ENCODE results near the gene RAPGEF4.

RAPGEF4 gene

DNA sequence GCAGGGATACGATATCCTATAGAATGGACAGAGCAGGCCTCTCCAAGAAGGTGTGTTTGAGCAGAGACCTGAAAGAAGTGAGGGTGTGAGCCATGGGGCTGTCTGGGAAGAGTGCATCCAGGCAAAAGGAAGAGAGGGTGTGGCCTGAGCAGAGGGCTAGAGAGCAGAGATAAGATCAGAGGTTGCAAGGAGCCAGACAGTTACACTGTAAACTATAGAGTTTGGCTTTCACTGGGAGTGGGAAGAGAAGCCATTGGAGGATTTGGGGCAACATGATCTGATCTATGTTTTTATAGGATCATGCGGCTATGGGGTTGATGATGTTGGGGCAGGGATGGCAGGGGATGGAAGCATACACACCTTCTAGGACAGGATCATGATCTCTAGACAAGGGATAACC is 215.9 kb downstream of the RAPGEF4 start:
- TF ChIP-seq, protein P1, sequence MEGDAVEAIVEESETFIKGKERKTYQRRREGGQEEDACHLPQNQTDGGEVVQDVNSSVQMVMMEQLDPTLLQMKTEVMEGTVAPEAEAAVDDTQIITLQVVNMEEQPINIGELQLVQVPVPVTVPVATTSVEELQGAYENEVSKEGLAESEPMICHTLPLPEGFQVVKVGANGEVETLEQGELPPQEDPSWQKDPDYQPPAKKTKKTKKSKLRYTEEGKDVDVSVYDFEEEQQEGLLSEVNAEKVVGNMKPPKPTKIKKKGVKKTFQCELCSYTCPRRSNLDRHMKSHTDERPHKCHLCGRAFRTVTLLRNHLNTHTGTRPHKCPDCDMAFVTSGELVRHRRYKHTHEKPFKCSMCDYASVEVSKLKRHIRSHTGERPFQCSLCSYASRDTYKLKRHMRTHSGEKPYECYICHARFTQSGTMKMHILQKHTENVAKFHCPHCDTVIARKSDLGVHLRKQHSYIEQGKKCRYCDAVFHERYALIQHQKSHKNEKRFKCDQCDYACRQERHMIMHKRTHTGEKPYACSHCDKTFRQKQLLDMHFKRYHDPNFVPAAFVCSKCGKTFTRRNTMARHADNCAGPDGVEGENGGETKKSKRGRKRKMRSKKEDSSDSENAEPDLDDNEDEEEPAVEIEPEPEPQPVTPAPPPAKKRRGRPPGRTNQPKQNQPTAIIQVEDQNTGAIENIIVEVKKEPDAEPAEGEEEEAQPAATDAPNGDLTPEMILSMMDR (conservative IDR thresholded peaks at IDR 0.05; ENCODE audit: low read length), result no peak
- no peak for DNase-seq (ENCODE audit: low read depth)
- no peak overlapping the region for H3K4me3 ChIP-seq (ENCODE audit: low read length)

DNA sequence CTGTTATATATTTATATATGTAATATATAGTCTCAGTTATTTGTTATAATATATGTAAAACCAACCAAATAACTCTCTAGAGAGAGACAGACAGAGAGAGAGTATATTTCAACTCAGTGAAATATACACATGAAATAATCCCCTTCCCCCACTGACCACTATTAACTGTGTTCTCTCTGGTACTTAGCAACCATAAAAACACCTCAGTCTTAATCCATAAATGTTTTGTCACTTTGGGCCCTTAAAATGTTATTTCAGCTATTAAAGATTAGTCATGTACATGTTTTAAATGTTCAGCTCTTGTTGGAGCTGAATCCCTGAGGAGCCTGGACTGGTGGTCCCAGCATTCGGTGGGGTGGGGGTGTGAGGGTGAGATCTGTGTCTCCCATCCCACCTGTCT is 217.8 kb downstream of the RAPGEF4 start:
- DNase-seq (ENCODE audit: low read depth), result no peak
- TF ChIP-seq, protein P1 (conservative IDR thresholded peaks at IDR 0.05; ENCODE audit: low read length), result no peak
- H3K4me3 ChIP-seq (ENCODE audit: low read length), result no peak overlapping the region

DNA sequence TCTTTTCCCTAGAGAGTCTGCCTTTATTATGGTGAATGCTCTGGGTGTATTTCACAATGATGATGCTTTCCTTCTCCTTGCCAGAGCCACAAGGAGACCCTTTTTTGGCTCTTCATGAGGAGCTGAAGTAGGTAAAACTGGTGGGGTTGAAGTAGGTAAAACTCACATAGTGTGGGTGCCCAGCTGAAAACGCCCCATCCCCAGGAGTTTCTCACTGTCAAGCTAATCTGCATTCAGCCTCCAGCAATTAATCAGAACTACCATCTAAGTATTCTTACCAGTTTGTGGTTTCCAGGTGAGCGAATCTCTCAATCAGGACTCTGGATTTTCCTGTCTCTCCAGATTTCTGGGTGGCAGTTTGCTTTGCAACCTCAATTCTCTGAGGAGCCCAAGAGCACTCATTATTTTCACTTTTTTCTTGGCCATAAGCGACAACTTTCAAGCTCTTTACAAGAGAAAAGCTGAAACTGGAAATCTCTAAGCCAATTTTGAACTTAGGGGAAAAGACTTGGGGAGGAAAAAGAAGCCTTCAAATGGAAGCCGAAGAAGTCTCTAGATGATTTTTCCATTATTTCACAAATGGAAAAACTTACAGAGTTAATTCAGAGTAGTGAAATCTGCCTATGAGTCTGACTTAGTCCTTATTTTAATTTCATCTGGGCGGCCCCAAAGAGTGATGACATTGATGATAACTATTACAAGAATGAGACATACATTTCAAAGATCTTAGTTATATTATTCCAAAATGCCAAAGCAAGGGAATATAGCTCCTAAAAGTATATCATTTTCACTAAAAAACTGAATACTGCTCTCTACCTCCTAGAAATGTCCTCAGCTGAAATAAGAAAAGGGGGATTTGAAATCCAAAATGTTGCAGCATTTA is 218.6 kb downstream of the RAPGEF4 start:
- DNase-seq (ENCODE audit: low read depth), result no peak
- H3K4me3 ChIP-seq (ENCODE audit: low read length), result no peak overlapping the region
- TF ChIP-seq, protein P1 (conservative IDR thresholded peaks at IDR 0.05; ENCODE audit: low read length), result no peak

DNA sequence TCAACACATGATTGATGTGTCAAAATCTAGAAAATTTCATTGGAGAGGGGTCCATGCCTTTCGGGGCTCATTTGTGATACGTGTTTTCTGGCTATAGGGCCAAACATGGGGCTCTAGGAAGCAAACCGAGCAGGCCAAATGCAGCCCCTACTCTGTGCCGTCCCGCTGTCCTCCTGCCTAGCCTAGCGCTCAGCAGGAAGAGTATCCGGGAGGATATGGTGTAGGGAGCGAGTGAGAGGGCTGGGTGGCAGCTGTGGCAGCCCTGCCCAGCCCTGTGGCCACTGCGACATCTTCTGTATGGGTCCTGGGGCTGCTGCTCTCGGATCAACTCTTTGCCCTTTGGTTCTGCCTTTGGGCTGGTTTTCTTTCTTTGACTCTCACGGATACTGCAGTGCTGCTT is 219.9 kb downstream of the RAPGEF4 start:
- no peak overlapping the region for H3K4me3 ChIP-seq (ENCODE audit: low read length)
- DNase-seq (ENCODE audit: low read depth), result no peak
- TF ChIP-seq, protein P1 (conservative IDR thresholded peaks at IDR 0.05; ENCODE audit: low read length), result no peak

DNA sequence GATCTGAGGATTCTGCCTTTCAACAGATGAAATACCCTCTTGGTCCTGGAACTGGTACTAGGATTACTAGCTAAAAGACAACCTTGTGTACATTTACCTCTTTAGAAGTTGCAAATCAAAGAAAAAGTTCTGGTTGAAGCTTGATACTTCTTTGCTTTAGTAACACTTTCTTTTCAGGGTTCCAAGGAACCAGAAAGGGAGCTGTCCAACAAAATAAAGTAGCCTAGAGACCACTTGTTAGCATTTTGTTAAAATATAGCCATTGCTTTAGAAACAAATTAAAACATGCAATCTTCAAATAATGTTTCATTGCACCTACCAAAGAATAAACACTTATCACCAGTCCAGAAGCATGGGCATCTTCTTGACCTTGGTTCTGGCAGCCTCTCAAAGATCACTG is 222.1 kb downstream of the RAPGEF4 start:
- no peak overlapping the region for H3K4me3 ChIP-seq (ENCODE audit: low read length)
- TF ChIP-seq, protein P1 (conservative IDR thresholded peaks at IDR 0.05; ENCODE audit: low read length), result no peak
- DNase-seq (ENCODE audit: low read depth), result no peak

DNA sequence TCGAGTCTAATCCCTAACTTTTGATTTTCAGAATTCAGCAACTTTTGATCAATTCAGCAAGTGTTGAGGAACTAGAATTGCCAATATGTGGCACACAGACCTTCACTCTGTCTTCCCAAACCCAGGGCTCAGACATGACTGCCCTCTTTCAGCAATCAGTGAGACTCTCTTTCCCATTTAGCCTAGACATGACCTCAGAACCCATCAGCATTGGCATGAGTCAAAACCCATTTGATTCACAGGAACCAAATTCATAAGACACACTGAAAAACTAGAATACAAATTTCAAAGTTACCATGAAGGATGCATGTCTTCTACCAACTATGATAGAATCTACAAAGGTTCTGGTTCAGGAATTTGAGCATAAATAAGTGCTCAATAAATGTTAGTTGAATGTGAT is 226.4 kb downstream of the RAPGEF4 start:
- TF ChIP-seq, protein P1 (conservative IDR thresholded peaks at IDR 0.05; ENCODE audit: low read length), result no peak
- no peak for DNase-seq (ENCODE audit: low read depth)

DNA sequence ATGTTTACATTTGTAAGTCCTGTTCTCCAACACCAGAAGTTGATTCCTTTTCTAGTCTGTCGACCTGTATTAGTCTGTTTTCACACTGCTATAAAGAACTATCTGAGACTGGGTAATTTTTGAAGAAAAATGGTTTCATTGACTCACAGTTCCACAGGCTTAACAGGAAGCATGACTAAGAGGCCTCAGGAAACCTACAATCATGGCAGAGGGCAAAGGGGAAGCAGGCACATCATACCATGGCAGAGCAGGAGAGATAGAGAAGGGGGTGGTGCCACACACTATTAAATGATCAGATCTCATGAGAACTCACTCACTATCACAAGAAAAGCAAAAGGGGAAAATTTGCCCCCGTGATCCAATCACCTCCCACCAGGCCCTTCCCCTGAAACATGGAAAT is 227.2 kb downstream of the RAPGEF4 start:
- no peak for DNase-seq (ENCODE audit: low read depth)
- TF ChIP-seq, protein P1 (conservative IDR thresholded peaks at IDR 0.05; ENCODE audit: low read length), result no peak
- no peak overlapping the region for H3K4me3 ChIP-seq (ENCODE audit: low read length)

More for the DNA sequence above, 226.4 kb downstream of the RAPGEF4 start:
- H3K4me3 ChIP-seq (ENCODE audit: low read length), result no peak overlapping the region
